Activated CD8-positive, alpha-beta memory T cell treated with anti-CD3 and anti-CD28 coated beads, Interleukin-2, amount 50 U/mL, for 4 hours (primary cell): ENCODE data around the gene UVRAG.

Experiments
- DNase-seq: peaks from one replicate; pipeline ENCODE4 v3.0.0-alpha.2; 2020

The UVRAG gene

DNA sequence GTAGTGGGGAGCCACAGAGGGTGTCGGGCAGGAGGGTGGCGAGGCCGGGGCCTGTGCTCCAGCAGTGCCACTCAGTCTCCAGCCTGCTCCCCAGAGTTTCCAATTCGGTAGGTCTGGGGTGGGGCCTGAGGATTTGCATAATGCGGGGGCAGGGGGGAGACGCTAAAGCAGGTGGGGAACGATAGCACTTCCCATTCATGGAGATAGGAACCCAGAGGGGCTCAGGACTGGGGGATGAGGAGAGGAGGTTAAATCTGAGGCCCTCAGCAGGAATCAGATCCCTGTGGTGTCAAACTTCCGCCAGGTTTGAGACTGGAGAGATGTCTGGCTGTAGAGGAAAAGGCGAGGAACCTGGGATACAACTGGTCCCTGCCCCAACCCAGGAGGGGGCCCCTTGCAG lies 361.5 kb downstream of the UVRAG start:
- no peak for DNase-seq

DNA sequence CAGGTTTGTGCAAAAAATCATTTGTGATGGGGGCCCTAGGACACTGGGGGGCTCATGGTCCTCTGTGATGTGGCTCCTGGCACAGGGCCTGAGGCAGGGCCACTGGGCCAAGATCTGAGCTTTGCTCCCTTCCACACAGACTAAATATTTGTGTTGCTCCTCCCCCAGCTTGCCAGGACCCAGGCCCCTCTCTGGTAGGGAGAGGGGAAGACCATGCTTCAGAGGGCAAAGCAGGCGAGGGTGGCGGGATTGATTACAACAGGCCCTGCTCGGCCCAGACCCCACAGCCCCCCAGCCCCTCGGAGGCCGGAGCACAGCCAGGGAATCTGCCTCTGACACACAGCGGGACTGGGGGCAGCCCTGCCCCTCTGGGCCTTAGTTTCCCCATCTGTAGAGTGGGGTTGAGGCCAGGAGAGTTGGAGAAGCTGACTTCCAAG lies 362.3 kb downstream of the UVRAG start:
- DNase-seq = no peak

DNA sequence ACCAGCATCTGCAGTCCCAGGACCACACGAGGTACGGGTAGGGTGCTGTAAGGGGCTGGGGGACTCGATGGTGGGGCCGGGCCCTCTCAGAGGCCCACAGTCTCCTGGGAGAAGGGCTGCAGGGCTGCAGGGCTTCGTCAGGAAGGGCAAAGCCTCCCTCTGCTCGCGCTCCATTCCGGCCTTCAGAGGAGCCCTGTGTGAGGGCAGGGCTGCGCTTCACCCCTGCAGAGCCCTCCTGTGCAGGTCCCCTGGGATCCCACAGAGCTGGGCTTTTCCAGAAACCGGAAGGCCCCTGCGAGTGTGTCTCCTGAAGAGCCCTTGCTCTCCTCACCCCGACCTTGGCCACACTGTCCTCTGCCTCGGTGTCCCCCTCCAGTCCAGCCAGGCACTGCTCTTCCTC lies 364.1 kb downstream of the UVRAG start:
- no peak for DNase-seq

DNA sequence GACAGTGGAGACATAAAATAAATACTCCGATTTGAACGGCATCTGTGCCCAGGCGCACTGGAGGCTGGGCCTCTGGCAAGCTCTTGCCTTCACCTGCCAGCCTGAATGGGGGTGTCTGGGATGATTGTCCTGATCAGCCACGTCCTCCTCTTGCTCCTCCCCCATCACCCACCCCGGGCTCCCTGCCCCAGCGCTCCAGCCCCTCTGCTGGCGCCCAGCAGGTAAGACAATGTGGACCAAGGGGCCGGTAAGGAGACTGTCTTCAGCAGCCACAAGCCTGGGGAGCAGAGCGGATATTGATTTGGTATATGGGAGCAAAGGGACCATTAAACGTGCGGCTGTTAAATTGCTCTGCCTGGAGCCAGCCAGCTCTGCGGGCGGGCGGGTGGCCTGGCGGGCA lies 366.4 kb downstream of the UVRAG start:
- no peak for DNase-seq

DNA sequence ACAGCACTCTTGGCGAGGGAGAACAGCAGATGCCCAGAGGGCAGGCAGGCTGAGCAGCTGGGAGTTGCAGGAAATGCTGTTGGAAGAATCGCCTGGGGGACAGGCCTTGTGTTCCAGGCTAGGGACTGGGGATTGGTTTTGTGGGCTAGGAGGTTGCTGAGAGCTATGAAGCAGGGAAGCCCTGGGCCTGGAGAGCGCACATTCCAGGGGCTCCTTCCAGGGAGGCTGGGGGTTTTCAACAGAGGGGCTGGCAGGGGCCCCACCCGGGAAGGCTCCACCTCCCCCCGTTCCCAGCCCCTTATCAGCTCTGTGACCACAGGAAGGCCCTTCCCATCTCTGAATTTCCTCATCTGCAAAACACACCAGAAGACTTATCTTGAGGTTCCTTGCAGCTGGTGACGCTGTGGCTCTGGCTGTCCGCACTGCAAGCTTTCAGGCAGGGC lies 369.6 kb downstream of the UVRAG start:
- no peak for DNase-seq

DNA sequence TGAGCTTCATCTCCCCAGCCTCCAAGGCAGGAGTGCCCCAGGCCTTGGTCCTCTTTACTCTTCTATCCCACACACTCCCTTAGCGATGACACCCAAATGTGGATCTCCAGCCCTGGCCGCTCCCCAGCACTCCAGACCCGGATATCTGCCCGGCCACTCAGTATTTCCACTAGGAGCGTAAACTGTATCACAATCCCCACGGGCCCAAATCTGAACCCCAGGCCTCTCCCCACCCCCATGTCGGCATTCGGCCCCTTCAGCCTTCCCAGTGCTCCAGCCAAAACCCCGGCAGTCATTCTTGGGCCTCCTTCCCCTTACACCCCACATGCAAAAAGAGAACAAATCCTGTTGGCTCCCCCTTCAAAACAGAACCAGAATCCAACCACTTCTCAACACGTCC lies 370.5 kb downstream of the UVRAG start:
- DNase-seq = no peak

DNA sequence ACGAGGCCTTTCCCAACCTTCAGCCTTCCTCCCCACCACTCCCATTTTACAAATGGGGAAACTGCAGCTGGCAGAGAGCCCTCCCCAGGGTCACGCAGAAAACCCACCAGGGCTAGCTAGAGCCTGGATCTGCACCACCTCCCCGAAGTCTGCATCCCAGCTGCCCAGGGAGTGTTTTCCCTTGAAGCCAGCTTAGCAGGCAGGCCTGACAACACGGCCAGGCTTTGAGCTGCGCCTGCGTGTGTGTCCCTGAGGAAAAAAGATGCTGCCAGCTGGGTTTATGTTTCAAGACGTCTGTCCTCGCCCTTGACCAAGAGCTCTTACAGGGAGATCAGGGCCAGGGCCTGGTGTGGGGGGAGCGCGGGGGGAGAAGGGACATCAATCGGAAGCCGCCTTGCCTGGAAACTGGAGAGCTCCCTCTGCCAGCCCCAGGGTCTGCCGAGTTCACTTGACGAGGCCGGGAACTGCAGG lies 371.0 kb downstream of the UVRAG start:
- DNase-seq = no peak

DNA sequence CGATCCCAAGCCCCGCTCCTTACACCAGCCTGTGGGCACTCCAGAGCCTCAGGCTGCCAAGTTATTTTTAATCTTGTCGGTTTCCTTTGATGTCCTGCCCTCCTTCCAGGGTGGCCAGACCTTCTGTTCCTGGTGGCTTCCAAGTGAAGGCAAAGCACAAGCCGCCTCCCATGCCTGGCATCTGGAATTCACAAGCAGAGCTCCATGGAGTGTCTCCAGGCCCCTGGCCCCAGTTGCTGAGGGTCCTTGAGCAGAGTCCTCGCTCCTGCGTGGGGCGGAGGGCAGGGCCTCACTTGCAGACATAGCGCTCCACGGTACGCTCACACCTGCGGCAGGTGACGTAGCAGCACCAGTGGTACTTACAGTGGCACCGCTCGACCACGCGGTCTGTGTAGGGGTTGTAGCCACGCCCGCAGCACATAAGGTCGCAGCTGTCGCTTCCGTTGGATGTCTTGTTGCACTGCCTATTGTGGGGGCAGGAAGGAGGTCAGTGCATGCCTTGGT lies 371.8 kb downstream of the UVRAG start:
- no peak for DNase-seq

DNA sequence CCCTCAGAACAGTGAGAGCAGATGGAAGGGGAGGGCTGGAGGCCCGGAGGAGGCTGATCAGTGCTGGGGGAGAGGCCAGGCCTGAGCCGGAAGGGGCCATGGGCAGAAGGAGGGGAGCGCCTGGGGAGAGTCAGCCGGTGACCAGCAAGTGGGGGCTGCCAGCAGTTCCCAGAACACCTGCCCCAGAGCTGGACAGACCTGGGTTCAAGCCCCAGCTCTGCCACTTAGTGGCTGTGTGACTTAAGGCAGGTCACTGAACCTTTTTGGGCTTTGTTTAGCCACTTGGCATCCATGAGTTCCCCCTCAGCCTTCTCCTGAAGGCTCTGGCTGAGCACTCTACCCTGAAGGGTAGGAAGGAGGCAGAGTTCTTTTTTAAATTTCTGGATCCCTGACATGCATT lies 373.9 kb downstream of the UVRAG start:
- DNase-seq = no peak

DNA sequence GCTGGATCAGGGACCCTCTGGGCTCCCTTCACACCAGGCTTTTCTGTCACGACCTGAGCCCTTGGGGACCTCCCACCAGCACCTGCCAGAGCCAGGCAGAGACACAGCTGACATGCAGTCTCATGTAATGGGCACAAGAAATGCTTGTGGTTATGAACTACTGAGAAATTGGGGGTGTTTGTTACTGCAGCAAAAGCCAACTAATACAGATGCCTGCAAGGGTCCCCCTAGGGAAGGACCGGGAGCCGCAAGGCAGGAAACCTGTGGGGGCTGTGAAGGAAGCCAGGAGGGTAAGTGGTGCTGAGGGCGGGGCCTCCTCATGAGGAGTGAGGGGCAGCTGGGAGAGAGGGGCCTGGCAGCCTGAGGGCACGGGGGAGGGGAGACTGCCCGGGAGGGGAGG lies 374.7 kb downstream of the UVRAG start:
- no peak for DNase-seq

DNA sequence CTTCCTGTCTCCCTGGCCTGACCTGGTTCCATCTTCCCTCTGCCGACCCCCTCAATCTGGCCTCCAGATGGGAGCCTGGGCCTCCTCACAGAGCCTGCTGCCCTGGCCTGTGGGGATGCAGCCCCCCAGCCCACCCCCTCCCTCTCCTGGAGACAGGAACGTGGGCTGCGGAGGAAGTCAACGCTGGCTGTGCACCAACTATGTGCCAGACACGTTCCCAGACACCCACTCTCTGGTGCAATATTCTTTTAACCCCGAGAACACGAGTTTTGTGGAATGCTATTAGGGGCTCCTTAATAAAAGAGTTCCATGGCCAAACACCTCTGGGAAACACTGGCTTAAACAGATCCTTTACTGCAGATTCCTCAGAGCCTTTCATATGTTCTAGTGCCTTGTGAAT lies 375.4 kb downstream of the UVRAG start:
- no peak for DNase-seq
